SH-SY5Y (cell line): ENCODE measurements around the gene HMX3.

Source experiments
- GATA2 ChIP-seq: IDR thresholded peaks from 2 replicates; pipeline ENCODE4 v1.6.1; 2011; ENCODE audit warnings: mild to moderate bottlenecking, low read depth, low read length
- GATA3 ChIP-seq: IDR thresholded peaks from 2 replicates; pipeline ENCODE4 v1.6.1; 2011; ENCODE audit warnings: low read depth, mild to moderate bottlenecking, low read length, moderate library complexity

DNA sequence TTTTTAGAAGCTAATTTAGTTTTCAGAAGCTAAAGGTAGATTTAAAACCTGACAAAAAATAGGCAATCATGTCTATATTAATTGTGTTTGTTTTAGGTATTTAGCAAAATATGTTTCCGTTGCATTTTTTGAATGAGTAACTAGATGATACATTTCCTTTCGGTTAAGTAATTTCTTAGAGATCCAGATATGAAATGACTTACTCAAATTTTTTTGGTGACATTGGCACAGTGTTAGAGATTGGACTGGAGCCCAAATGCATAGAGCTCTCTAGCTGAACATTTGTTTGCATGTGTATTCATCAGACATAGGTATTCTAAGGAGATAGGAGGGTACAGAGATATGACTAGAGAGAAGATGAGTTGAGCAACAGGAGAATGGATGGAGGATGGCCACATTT is 20.3 kb downstream of the HMX3 start:
- TF ChIP-seq GATA3, result no peak
- no peak for TF ChIP-seq GATA2
